NCI-H2196 (cell line): Measurements from ENCODE around the gene ZNF804B.

Experiments
- DNase-seq: peaks from one replicate; lab custom pipeline; 2025; ENCODE audit not compliant: unreplicated experiment; lab: John Stamatoyannopoulos, UW

The ZNF804B gene

GRCh38 chr7:88965371-88965770 lies 205.9 kb downstream of the ZNF804B start:
- DNase-seq = no peak

- DNase-seq = no peak
Measured at GRCh38 chr7:88967432-88967831, 207.9 kb downstream of the ZNF804B start.

- DNase-seq = no peak
Measured at GRCh38 chr7:88969167-88969566, 209.7 kb downstream of the ZNF804B start.

GRCh38 chr7:88985295-88985694 lies 225.8 kb downstream of the ZNF804B start:
- no peak for DNase-seq

GRCh38 chr7:89001306-89001705 lies 241.8 kb downstream of the ZNF804B start:
- no peak for DNase-seq

- DNase-seq = no peak
Measured at GRCh38 chr7:89002981-89003956, 243.8 kb downstream of the ZNF804B start.

GRCh38 chr7:89012016-89012415 lies 252.5 kb downstream of the ZNF804B start:
- no peak for DNase-seq

GRCh38 chr7:89017695-89018094 lies 258.2 kb downstream of the ZNF804B start:
- no peak for DNase-seq

- DNase-seq = no peak
Measured at GRCh38 chr7:89021741-89022140, 262.2 kb downstream of the ZNF804B start.

- DNase-seq = no peak
Measured at GRCh38 chr7:89023206-89023605, 263.7 kb downstream of the ZNF804B start.

GRCh38 chr7:89023877-89024276 lies 264.4 kb downstream of the ZNF804B start:
- DNase-seq = no peak

GRCh38 chr7:89027781-89028180 lies 268.3 kb downstream of the ZNF804B start:
- no peak for DNase-seq

- DNase-seq = no peak
Measured at GRCh38 chr7:89028319-89028718, 268.8 kb downstream of the ZNF804B start.

- DNase-seq = no peak
Measured at GRCh38 chr7:89029864-89030263, 270.4 kb downstream of the ZNF804B start.

- DNase-seq = no peak
Measured at GRCh38 chr7:89041240-89041639, 281.7 kb downstream of the ZNF804B start.

- DNase-seq = no peak
Measured at GRCh38 chr7:89042940-89043339, 283.4 kb downstream of the ZNF804B start.

- DNase-seq = no peak
Measured at GRCh38 chr7:89049043-89049442, 289.5 kb downstream of the ZNF804B start.

GRCh38 chr7:89053130-89053529 lies 293.6 kb downstream of the ZNF804B start:
- DNase-seq = no peak

- no peak for DNase-seq
Measured at GRCh38 chr7:89054361-89054760, 294.9 kb downstream of the ZNF804B start.

GRCh38 chr7:89060234-89060633 lies 300.7 kb downstream of the ZNF804B start:
- DNase-seq = no peak

GRCh38 chr7:89064831-89065230 lies 305.3 kb downstream of the ZNF804B start:
- DNase-seq = no peak

- no peak for DNase-seq
Measured at GRCh38 chr7:89067048-89067447, 307.5 kb downstream of the ZNF804B start.

GRCh38 chr7:89072081-89072480 lies 312.6 kb downstream of the ZNF804B start:
- no peak for DNase-seq
